HepG2 (cell line): ENCODE results near the gene AGTPBP1. TPM values are rescaled to one million over a fixed set of nuclear protein-coding genes. Genes with fewer than 3 reads are reported as not detected.

Experiments
- ASH2L ChIP-seq: fragments of 300-600, 200-600 bp; sonication (generic); IDR thresholded peaks from 2 replicates; pipeline ENCODE4 v1.7.0; 2017; ENCODE audit warnings: low read depth, mild to moderate bottlenecking, moderate library complexity, mixed read lengths, low read length; ENCODE audit not compliant: insufficient read length
- BORCS8-MEF2B ChIP-seq: sonication (generic); formaldehyde crosslinking; IDR thresholded peaks from 2 replicates; pipeline ENCODE4 v1.8.0; 2022; ENCODE audit warnings: mild to moderate bottlenecking, missing genetic modification reagents
- BRCA1 ChIP-seq: sonication (generic); formaldehyde crosslinking; IDR thresholded peaks from 2 replicates; pipeline ENCODE4 v1.4.0; 2020; ENCODE audit warnings: missing genetic modification reagents
- CSRNP2 ChIP-seq: sonication (generic); formaldehyde crosslinking; conservative IDR thresholded peaks from 2 replicates; pipeline ENCODE4 v1.8.0; 2022; ENCODE audit warnings: low read depth, missing genetic modification reagents
- FOXC1 ChIP-seq: sonication (generic); formaldehyde crosslinking; IDR thresholded peaks from 2 replicates; pipeline ENCODE4 v1.8.0; 2022; ENCODE audit warnings: mild to moderate bottlenecking, missing genetic modification reagents, borderline replicate concordance
- HCFC1 ChIP-seq: fragments of 150-350 bp; IDR thresholded peaks from 2 replicates; pipeline ENCODE4 v1.6.1; 2014; ENCODE audit warnings: low read depth, low read length
- LRRFIP1 ChIP-seq: sonication (generic); formaldehyde crosslinking; conservative IDR thresholded peaks from 2 replicates; pipeline ENCODE4 v1.4.0; 2020; ENCODE audit warnings: missing genetic modification reagents
- PCBP2 ChIP-seq: fragments of 200-400 bp; formaldehyde crosslinking; optimal IDR thresholded peaks from 2 replicates; pipeline ENCODE3; 2018; ENCODE audit warnings: low read length, low read depth; ENCODE audit not compliant: poor library complexity, severe bottlenecking
- YEATS4 ChIP-seq: sonication (generic); formaldehyde crosslinking; IDR thresholded peaks from 2 replicates; pipeline ENCODE4 v1.4.0; 2020; ENCODE audit warnings: missing genetic modification reagents, borderline replicate concordance
- ZBTB38 ChIP-seq: sonication (generic); formaldehyde crosslinking; IDR thresholded peaks from 2 replicates; pipeline ENCODE4 v1.5.1; 2020; ENCODE audit warnings: mild to moderate bottlenecking, missing genetic modification reagents
- ZBTB40 ChIP-seq, 2 experiments: fragments of 450-650 bp in 1 of 2; sonication (generic) in 1 of 2; formaldehyde crosslinking in 1 of 2; IDR thresholded peaks; 2 replicates each; pipeline versions ENCODE4 v1.6.1 to v1.8.0; 2016 to 2022; ENCODE audit warnings: antibody characterized with exemption in 1 of 2, mild to moderate bottlenecking in 1 of 2, missing genetic modification reagents in 1 of 2
- ZNF552 ChIP-seq: sonication (generic); formaldehyde crosslinking; IDR thresholded peaks from 2 replicates; pipeline ENCODE4 v1.9.0; 2022; ENCODE audit warnings: missing genetic modification reagents, mild to moderate bottlenecking, borderline replicate concordance
- ZNF761 ChIP-seq: sonication (generic); formaldehyde crosslinking; conservative IDR thresholded peaks from 2 replicates; pipeline ENCODE4 v1.4.0; 2020; ENCODE audit warnings: mild to moderate bottlenecking, missing genetic modification reagents
- polyA plus RNA-seq, 8 experiments: library from polyadenylated mRNA; depleted of rRNA in 3 of 8; stranded (reverse) in 7 of 8; unstranded in 1 of 8; fragments of >200 nt; fragmentation: Illumina TruSeq in 4 of 8; extraction: Trizol in 4 of 8; gene quantifications; 2 replicates each; pipeline versions ENCODE4 v1.2.1 to v1.2.3, GENCODE V29; 2011 to 2016; ENCODE audit warnings: low read depth in 4 of 8, missing spikeins in 1 of 8, mixed read lengths in 1 of 8; ENCODE audit not compliant: insufficient read depth in 1 of 8
- total RNA-seq, 5 experiments: library from RNA; depleted of rRNA; stranded (reverse); fragments of >200 nt; fragmentation: Illumina TruSeq; extraction: Trizol; gene quantifications; 2 replicates each; pipeline ENCODE4 v1.2.3, GENCODE V29; 2016; ENCODE audit warnings: low read depth in 1 of 5

AGTPBP1 gene
- total and polyA plus RNA-seq, 2 of the 13 experiments (the other 11 are each of a cell fraction or from before 2014, with no cell fraction given) = 9.7 to 22.3 TPM

GRCh38 chr9:85723215-85723614 lies 18.5 kb downstream of the AGTPBP1 start (continued):
- no peak for TF ChIP-seq LRRFIP1 (CRISPR knock-in tag)
- no peak for TF ChIP-seq PCBP2
- TF ChIP-seq BORCS8-MEF2B = peak; percentile 38; the same call in 1 of the 2 replicates
- no peak for TF ChIP-seq ZBTB40 (IDR thresholded peaks at IDR 0.05)
- TF ChIP-seq ZBTB40 (CRISPR knock-in tag; IDR thresholded peaks at IDR 0.05) = no peak
- TF ChIP-seq ZBTB38 = peak; percentile 63
- no peak for TF ChIP-seq ZNF761 (CRISPR knock-in tag)
- no peak for TF ChIP-seq ASH2L
- no peak for TF ChIP-seq ZNF552
- TF ChIP-seq BRCA1 (CRISPR knock-in tag) = no peak
- TF ChIP-seq FOXC1 (CRISPR knock-in tag) = no peak
- no peak for TF ChIP-seq YEATS4 (CRISPR knock-in tag)
- TF ChIP-seq CSRNP2 = no peak
- TF ChIP-seq HCFC1 = no peak
